GM23248 (cell line): ENCODE measurements around the gene CLPTM1L. TPM values are rescaled to one million over a fixed set of nuclear protein-coding genes. Genes with fewer than 3 reads are reported as not detected.

Source experiments
- DNase-seq: peaks from one replicate; pipeline ENCODE4 v3.0.0-alpha.2; 2015
- H2AFZ ChIP-seq: fragments of 200-600 bp; sonication (generic); 2 replicates; pipeline ENCODE4 v1.6.1; 2016; ENCODE audit warnings: antibody characterized with exemption
- H3F3A ChIP-seq: fragments of 200-600 bp; sonication (generic); 2 replicates; pipeline ENCODE4 v1.6.1; 2016; ENCODE audit warnings: mild to moderate bottlenecking, antibody characterized with exemption, mixed run types; ENCODE audit not compliant: insufficient read depth
- H3K27ac ChIP-seq: fragments of 200-600 bp; sonication (generic); 2 replicates; pipeline ENCODE4 v1.5.1; 2016; ENCODE audit warnings: mild to moderate bottlenecking
- H3K27me3 ChIP-seq: fragments of 200-600 bp; sonication (generic); replicated peaks from 2 replicates; pipeline ENCODE4 v1.6.1; 2016; ENCODE audit warnings: mild to moderate bottlenecking; ENCODE audit not compliant: insufficient read depth
- H3K36me3 ChIP-seq: fragments of 200-600 bp; sonication (generic); 2 replicates; pipeline ENCODE4 v1.6.1; 2016; ENCODE audit warnings: low read depth, mild to moderate bottlenecking
- H3K4me1 ChIP-seq: fragments of 200-600 bp; sonication (generic); 2 replicates; pipeline ENCODE4 v1.6.1; 2016; ENCODE audit warnings: mild to moderate bottlenecking; ENCODE audit not compliant: insufficient read depth
- H3K4me2 ChIP-seq: fragments of 200-600 bp; sonication (generic); one replicate; pipeline ENCODE4 v1.6.1; 2016; ENCODE audit warnings: mild to moderate bottlenecking; ENCODE audit not compliant: unreplicated experiment
- H3K4me3 ChIP-seq: fragments of 200-600 bp; sonication (generic); 2 replicates; pipeline ENCODE4 v1.5.1; 2016; ENCODE audit warnings: mild to moderate bottlenecking
- H3K79me2 ChIP-seq: fragments of 200-600 bp; sonication (generic); 2 replicates; pipeline ENCODE4 v1.6.1; 2016; ENCODE audit warnings: mild to moderate bottlenecking; ENCODE audit not compliant: insufficient read depth
- H3K9ac ChIP-seq: fragments of 200-600 bp; sonication (generic); 2 replicates; pipeline ENCODE4 v1.6.1; 2016; ENCODE audit warnings: mild to moderate bottlenecking
- H3K9me2 ChIP-seq: fragments of 200-600 bp; sonication (generic); 2 replicates; pipeline ENCODE4 v1.6.1; 2016; ENCODE audit warnings: mixed run types, mild to moderate bottlenecking, moderate library complexity; ENCODE audit not compliant: insufficient read depth
- H3K9me3 ChIP-seq: fragments of 200-600 bp; sonication (generic); one replicate; pipeline ENCODE4 v1.6.1; 2017; ENCODE audit warnings: low read depth
- H4K20me1 ChIP-seq: fragments of 200-600 bp; sonication (generic); 2 replicates; pipeline ENCODE4 v1.6.0; 2016; ENCODE audit not compliant: insufficient read depth
- EZH2 ChIP-seq: fragments of 200-600 bp; sonication (generic); IDR thresholded peaks from 2 replicates; pipeline ENCODE4 v1.6.1; 2018; ENCODE audit warnings: antibody characterized with exemption, mild to moderate bottlenecking; ENCODE audit not compliant: insufficient read depth, poor library complexity, severe bottlenecking
- EZH2phosphoT487 ChIP-seq: fragments of 200-600 bp; sonication (generic); IDR thresholded peaks from 2 replicates; pipeline ENCODE4 v1.6.1; 2018; ENCODE audit warnings: antibody characterized with exemption, moderate library complexity, mild to moderate bottlenecking, low read depth; ENCODE audit not compliant: insufficient read depth
- WGBS, 2 experiments: methylation state at CpG; one replicate each; pipeline ENCODE4 v1.1.6; 2015 to 2017; ENCODE audit warnings: low lambda C conversion rate in 2 of 2, low coverage in 1 of 2; ENCODE audit errors: missing lambda C conversion rate in 2 of 2; 5-methylcytosine and 5-hydroxymethylcytosine counted together
- in situ Hi-C: fragments of 300-500 bp; cut with MboI; formaldehyde crosslinking; loops from 2 replicates; pipeline ENCODE4 v1.15.0; 2020
- polyA plus RNA-seq: library from polyadenylated mRNA; unstranded; fragments of >200 nt; fragmentation: Nextera tagmentation; extraction: Ambion mirVana; gene quantifications from 2 replicates; pipeline ENCODE4 v1.2.1, GENCODE V29; 2016
- total RNA-seq: library from RNA; depleted of rRNA; stranded (reverse); fragments of >200 nt; shearing (Covaris generic); gene quantifications from 2 replicates; pipeline ENCODE4 v1.2.3, GENCODE V29; 2014

CLPTM1L gene
- total and polyA plus RNA-seq, 2 experiments from 2014 or later: 25.6 to 135 TPM

- H3K4me1 ChIP-seq: no peaks in the 10 kb centered on the region
- peaks cover 22% of the 10 kb centered on the region; the same call in 1 of the 2 replicates for H3K27me3 ChIP-seq
- no peaks in the 10 kb centered on the region for H3F3A ChIP-seq
- H2AFZ ChIP-seq: no peak overlapping the region
- WGBS, 2 experiments: 78 to 85% methylated on average over 16 to 18 of the region's 18 CpGs
- in situ Hi-C loops: no loop called here
- no peaks in the 10 kb centered on the region for H3K9me2 ChIP-seq
- H3K27ac ChIP-seq: no peak overlapping the region
- no peaks in the 10 kb centered on the region for H3K36me3 ChIP-seq
- no peaks in the 10 kb centered on the region for H3K9me3 ChIP-seq
- H3K9ac ChIP-seq: no peak overlapping the region
- no peaks in the 10 kb centered on the region for H3K79me2 ChIP-seq
- no peaks in the 10 kb centered on the region for H4K20me1 ChIP-seq
- H3K4me3 ChIP-seq: no peak overlapping the region
- DNase-seq: no peak
- TF ChIP-seq EZH2 (no peak), EZH2phosphoT487 (no peak)
- H3K4me2 ChIP-seq: no peak overlapping the region
Observed at GRCh38 chr5:1382248-1382700, 37.4 kb upstream of the CLPTM1L start.

- 0 out of 2 replicates have a peak, but pooled peaks cover 15% of the 10 kb centered on the region for H3K27me3 ChIP-seq
- TF ChIP-seq EZH2 (no peak), EZH2phosphoT487 (no peak)
- H3K4me2 ChIP-seq: no peak overlapping the region
- no peaks in the 10 kb centered on the region for H3F3A ChIP-seq
- no peak for DNase-seq
- in situ Hi-C loops: no loop called here
- no peaks in the 10 kb centered on the region for H3K79me2 ChIP-seq
- whole genome bisulfite sequencing, 2 experiments: 71 to 72% methylated on average over 25 of the region's 25 CpGs
- no peaks in the 10 kb centered on the region for H3K4me1 ChIP-seq
- no peaks in the 10 kb centered on the region for H3K9me2 ChIP-seq
- no peak overlapping the region for H3K9ac ChIP-seq
- no peak overlapping the region for H2AFZ ChIP-seq
- no peak overlapping the region for H3K27ac ChIP-seq
- H3K4me3 ChIP-seq: no peak overlapping the region
- no peaks in the 10 kb centered on the region for H4K20me1 ChIP-seq
- no peaks in the 10 kb centered on the region for H3K9me3 ChIP-seq
- no peaks in the 10 kb centered on the region for H3K36me3 ChIP-seq
Observed at GRCh38 chr5:1381370-1382247, 36.7 kb upstream of the CLPTM1L start.

- no peaks in the 10 kb centered on the region for H3F3A ChIP-seq
- TF ChIP-seq EZH2: no peak
- H3K79me2 ChIP-seq: no peaks in the 10 kb centered on the region
- peak; percentile 42 for DNase-seq
- H3K4me1 ChIP-seq: no peaks in the 10 kb centered on the region
- peak overlapping the region; percentile 26; the same call in 1 of the 2 replicates for H3K4me3 ChIP-seq
- no peak overlapping the region for H3K27ac ChIP-seq
- H2AFZ ChIP-seq: peak overlapping the region; percentile 28; the same call in 1 of the 2 replicates
- H3K9me3 ChIP-seq: no peaks in the 10 kb centered on the region
- no peak overlapping the region for H3K9ac ChIP-seq
- H3K4me2 ChIP-seq: no peak overlapping the region
- no peaks in the 10 kb centered on the region for H3K9me2 ChIP-seq
- no peaks in the 10 kb centered on the region for H3K36me3 ChIP-seq
- in situ Hi-C loops: no loop called here
- peaks cover 12% of the 10 kb centered on the region; the same call in 1 of the 2 replicates for H3K27me3 ChIP-seq
- 33 to 48% methylated on average over 12 of the region's 12 CpGs for WGBS, 2 experiments
- no peaks in the 10 kb centered on the region for H4K20me1 ChIP-seq
Observed at GRCh38 chr5:1380910-1381309, 36.0 kb upstream of the CLPTM1L start.

GRCh38 chr5:1380011-1380817 is 35.3 kb upstream of the CLPTM1L start:
- H3K79me2 ChIP-seq: no peaks in the 10 kb centered on the region
- peak overlapping the region; percentile 28; the same call in 1 of the 2 replicates for H2AFZ ChIP-seq
- H3K4me3 ChIP-seq: peak overlapping the region; percentile 26
- H3K27ac ChIP-seq: no peak overlapping the region
- H3F3A ChIP-seq: no peaks in the 10 kb centered on the region
- DNase-seq: peak; percentile 62
- H3K9ac ChIP-seq: no peak overlapping the region
- H4K20me1 ChIP-seq: no peaks in the 10 kb centered on the region
- no peaks in the 10 kb centered on the region for H3K36me3 ChIP-seq
- no peaks in the 10 kb centered on the region for H3K4me1 ChIP-seq
- H3K4me2 ChIP-seq: peak overlapping the region; percentile 1
- H3K9me2 ChIP-seq: no peaks in the 10 kb centered on the region
- H3K9me3 ChIP-seq: no peaks in the 10 kb centered on the region
- TF ChIP-seq EZH2 (no peak), EZH2phosphoT487 (no peak)
- H3K27me3 ChIP-seq: peaks cover 9% of the 10 kb centered on the region; the same call in 1 of the 2 replicates
- in situ Hi-C loops: no loop called here
- 20 to 24% methylated on average over 25 to 31 of the region's 34 CpGs for WGBS, 2 experiments
